Ishikawa (cell line): ENCODE results near the gene WWOX.

Experiments
- CEBPB ChIP-seq: IDR thresholded peaks from 2 replicates; pipeline ENCODE4 v1.6.1; 2012
- CREB1 ChIP-seq: IDR thresholded peaks from 2 replicates; pipeline ENCODE4 v1.6.1; 2012; ENCODE audit warnings: low read depth
- EGR1 ChIP-seq: IDR thresholded peaks from 2 replicates; pipeline ENCODE4 v1.6.1; 2012
- EP300 ChIP-seq: IDR thresholded peaks from 2 replicates; pipeline ENCODE4 v1.6.1; 2012; ENCODE audit warnings: borderline replicate concordance
- FOXM1 ChIP-seq: IDR thresholded peaks from 2 replicates; pipeline ENCODE4 v1.6.1; 2012; ENCODE audit warnings: low read depth, borderline replicate concordance
- NFIC ChIP-seq: IDR thresholded peaks from 2 replicates; pipeline ENCODE4 v1.6.1; 2012
- RAD21 ChIP-seq: IDR thresholded peaks from 2 replicates; pipeline ENCODE4 v1.6.1; 2012; ENCODE audit warnings: low read depth
- TAF1 ChIP-seq: IDR thresholded peaks from 2 replicates; pipeline ENCODE4 v1.6.1; 2012; ENCODE audit warnings: low read depth, mild to moderate bottlenecking
- TCF12 ChIP-seq: IDR thresholded peaks from 2 replicates; pipeline ENCODE4 v1.6.1; 2012; ENCODE audit warnings: low read depth
- TEAD4 ChIP-seq: IDR thresholded peaks from 2 replicates; pipeline ENCODE4 v1.6.1; 2012
- YY1 ChIP-seq: IDR thresholded peaks from 2 replicates; pipeline ENCODE4 v1.6.1; 2012; ENCODE audit warnings: low read depth
- ZBTB7A ChIP-seq: IDR thresholded peaks from 2 replicates; pipeline ENCODE4 v1.6.1; 2012; ENCODE audit warnings: low read depth
- TF ChIP-seq, protein P1 (sequence below): IDR thresholded peaks from 2 replicates; pipeline ENCODE4 v1.6.1; 2012
- TF ChIP-seq, protein P2 (sequence below): IDR thresholded peaks from 2 replicates; pipeline ENCODE4 v1.6.1; 2012
- TF ChIP-seq, protein P3 (sequence below): IDR thresholded peaks from 2 replicates; pipeline ENCODE4 v1.6.1; 2012; ENCODE audit warnings: low read depth, mild to moderate bottlenecking

Gene WWOX

DNA sequence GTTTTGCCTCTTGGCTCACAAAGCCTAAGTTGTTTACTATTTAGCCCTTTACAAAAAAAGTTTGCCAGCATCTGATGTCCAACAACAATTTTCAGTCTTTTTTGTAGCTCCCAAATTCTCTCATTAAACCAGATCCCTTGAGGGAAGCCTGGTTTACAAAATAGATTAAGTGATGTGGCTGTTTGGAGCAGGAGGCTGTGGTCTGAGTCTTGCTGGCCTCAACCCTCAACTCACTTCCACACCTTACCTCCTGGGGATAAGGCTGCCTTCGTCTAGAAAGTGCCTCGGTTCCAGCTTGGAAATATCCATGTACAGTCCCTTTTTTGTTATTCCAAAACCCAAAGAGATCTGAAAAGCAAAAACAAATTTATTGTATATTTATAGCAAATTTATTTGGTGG, 138.4 kb downstream of the WWOX start:
- TF ChIP-seq, protein P1, sequence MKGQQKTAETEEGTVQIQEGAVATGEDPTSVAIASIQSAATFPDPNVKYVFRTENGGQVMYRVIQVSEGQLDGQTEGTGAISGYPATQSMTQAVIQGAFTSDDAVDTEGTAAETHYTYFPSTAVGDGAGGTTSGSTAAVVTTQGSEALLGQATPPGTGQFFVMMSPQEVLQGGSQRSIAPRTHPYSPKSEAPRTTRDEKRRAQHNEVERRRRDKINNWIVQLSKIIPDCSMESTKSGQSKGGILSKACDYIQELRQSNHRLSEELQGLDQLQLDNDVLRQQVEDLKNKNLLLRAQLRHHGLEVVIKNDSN = no peak
- TF ChIP-seq EP300 (no peak), NFIC (no peak), TEAD4 (no peak), FOXM1 (no peak), ZBTB7A (no peak), RAD21 (no peak), YY1 (no peak), CREB1 (no peak), EGR1 (no peak), TAF1 (no peak), CEBPB (no peak), TCF12 (no peak)
- TF ChIP-seq, protein P2, sequence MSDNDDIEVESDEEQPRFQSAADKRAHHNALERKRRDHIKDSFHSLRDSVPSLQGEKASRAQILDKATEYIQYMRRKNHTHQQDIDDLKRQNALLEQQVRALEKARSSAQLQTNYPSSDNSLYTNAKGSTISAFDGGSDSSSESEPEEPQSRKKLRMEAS = no peak
- TF ChIP-seq, protein P3, sequence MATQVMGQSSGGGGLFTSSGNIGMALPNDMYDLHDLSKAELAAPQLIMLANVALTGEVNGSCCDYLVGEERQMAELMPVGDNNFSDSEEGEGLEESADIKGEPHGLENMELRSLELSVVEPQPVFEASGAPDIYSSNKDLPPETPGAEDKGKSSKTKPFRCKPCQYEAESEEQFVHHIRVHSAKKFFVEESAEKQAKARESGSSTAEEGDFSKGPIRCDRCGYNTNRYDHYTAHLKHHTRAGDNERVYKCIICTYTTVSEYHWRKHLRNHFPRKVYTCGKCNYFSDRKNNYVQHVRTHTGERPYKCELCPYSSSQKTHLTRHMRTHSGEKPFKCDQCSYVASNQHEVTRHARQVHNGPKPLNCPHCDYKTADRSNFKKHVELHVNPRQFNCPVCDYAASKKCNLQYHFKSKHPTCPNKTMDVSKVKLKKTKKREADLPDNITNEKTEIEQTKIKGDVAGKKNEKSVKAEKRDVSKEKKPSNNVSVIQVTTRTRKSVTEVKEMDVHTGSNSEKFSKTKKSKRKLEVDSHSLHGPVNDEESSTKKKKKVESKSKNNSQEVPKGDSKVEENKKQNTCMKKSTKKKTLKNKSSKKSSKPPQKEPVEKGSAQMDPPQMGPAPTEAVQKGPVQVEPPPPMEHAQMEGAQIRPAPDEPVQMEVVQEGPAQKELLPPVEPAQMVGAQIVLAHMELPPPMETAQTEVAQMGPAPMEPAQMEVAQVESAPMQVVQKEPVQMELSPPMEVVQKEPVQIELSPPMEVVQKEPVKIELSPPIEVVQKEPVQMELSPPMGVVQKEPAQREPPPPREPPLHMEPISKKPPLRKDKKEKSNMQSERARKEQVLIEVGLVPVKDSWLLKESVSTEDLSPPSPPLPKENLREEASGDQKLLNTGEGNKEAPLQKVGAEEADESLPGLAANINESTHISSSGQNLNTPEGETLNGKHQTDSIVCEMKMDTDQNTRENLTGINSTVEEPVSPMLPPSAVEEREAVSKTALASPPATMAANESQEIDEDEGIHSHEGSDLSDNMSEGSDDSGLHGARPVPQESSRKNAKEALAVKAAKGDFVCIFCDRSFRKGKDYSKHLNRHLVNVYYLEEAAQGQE = no peak

DNA sequence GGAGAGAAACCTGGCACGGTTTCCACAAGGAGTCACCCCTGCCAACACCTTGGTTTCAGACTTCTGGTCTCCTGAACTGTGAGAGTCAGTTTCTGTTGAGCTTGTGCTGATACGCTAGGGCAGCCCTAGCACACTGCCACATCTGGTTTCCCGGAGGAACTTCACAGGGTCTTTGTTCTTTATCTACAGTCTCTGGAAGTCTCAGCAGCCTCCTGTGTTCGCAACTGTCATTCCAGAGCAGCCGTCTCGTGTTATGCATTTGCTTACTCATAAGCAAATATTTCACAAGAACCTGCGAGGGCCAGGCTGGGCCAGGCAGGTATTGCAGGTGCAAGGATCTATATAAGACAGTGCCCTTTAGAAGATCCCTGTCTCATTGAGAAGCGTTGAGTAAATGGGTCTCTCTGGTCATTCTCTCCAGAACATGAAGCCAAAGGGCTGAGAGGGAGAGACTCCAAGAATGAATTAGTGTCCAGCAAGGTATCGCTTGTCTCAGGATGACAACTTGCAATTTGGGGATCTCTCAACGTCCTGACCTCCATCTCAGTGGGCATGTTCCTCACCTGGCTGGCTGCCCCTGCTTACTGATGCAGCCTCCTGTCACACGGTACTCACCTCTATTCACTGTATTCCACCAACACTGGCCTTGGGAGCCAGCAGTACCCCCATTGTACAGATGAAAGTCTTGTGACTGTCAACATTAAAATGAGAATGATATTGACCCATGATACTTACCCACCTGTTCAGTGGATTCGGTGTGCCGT, 141.2 kb downstream of the WWOX start:
- TF ChIP-seq EGR1 = no peak
- TF ChIP-seq YY1 = no peak
- TF ChIP-seq, protein P2 = no peak
- no peak for TF ChIP-seq FOXM1
- no peak for TF ChIP-seq TEAD4
- no peak for TF ChIP-seq EP300
- TF ChIP-seq, protein P3 = no peak
- no peak for TF ChIP-seq RAD21
- no peak for TF ChIP-seq NFIC
- TF ChIP-seq CREB1 = no peak
- no peak for TF ChIP-seq CEBPB
- TF ChIP-seq TCF12 = no peak
- no peak for TF ChIP-seq TAF1
- no peak for TF ChIP-seq ZBTB7A
- TF ChIP-seq, protein P1 = no peak

DNA sequence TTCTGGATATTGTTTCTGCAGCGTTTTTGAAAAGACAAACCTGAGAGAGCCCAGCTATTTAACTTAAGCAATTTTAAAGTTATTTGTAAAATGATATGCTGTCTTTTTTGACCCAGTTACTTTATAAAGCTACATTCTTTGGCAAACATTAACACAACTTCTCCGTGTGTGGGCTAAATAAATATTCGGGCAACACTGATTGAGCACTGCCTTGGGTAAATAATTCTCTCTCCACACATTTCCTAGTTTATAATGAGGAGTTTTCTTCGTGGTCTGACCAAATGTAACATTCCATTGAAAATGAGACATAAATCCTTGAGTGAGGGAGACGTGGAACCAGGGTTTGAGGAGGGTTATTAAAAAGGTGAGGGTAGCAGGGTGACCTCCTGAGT, 142.8 kb downstream of the WWOX start:
- TF ChIP-seq CEBPB = no peak
- TF ChIP-seq, protein P3 = no peak
- TF ChIP-seq EP300 = no peak
- no peak for TF ChIP-seq NFIC
- no peak for TF ChIP-seq TAF1
- TF ChIP-seq RAD21 = no peak

DNA sequence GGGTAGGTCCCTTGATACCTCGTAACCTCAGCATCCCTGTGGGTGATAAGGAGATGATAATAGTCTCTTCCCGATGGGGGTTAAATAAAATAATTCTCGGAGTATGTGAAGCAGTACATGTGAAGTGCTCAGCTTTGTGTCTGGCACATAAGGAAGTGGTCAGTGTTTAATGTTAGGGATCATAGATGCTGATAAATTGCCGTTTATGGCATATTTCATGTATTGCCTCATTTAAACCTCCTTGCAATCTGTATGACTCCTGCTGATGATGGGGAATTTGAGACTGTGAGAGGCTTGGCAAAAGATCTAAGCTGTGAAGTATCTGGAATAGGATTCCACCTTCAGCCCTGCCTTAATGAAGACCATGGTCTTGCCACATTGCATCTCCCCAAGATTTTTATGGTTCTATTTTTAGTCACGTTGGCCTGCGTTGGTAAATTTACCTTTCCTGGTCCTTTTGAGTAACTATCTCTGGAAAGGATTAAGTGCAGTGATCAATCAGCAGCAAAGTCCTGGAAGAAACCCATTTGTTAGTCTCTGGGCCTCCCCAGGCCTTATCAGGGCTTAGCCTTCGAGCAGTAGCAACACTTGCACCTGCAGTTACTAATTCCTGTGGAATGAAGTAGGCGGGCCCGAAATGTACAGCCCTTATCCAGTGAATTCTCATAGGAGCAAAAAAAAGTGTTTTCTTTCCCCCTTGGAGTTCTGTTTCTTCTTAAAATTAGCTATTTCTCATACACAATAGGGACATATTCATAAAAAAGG, 144.9 kb downstream of the WWOX start:
- TF ChIP-seq, protein P2 = no peak
- TF ChIP-seq NFIC = no peak
